Measurements from ENCODE around the gene TOP2A. TPM values are rescaled to one million over a fixed set of nuclear protein-coding genes. Genes with fewer than 3 reads are reported as not detected.

TOP2A gene
- total RNA-seq, 1 experiment from 2014 or later: 141 TPM

GRCh38 chr17:40416671-40417070 is 1.0 kb downstream of the TOP2A start:
- no peak for ATAC-seq
- ChIA-PET POLR2A (interaction anchor here (1.6 kb wide), 1 partner anchor 93 kb away, joined by 5 read pairs; no protein-coding TSS in a partner anchor), CTCF (interaction anchor here (0.8 to 4.5 kb wide), 3 partner anchors 117 to 144 kb away, joined by 3 to 31 read pairs (median 11); no protein-coding TSS in a partner anchor), RAD21 (ENCODE audit: low non-redundant PET in 1 of 2, low total read pairs in 2 of 2, uncharacterized antibody in 2 of 2, unreplicated experiment in 2 of 2) (no interaction called here)
- peaks cover 4% of the 10 kb centered on the region; the same call in 1 of the 2 replicates for H4K20me1 ChIP-seq (ENCODE audit: insufficient read depth)
- TF ChIP-seq SRF (IDR thresholded peaks at IDR 0.05; ENCODE audit: low read depth): no peak
- TF ChIP-seq EZH2phosphoT487 (IDR thresholded peaks at IDR 0.05; ENCODE audit: borderline replicate concordance): no peak
- TF ChIP-seq ZFX (IDR thresholded peaks at IDR 0.05): no peak
- TF ChIP-seq EZH2 (IDR thresholded peaks at IDR 0.05): no peak
- TF ChIP-seq YY1 (IDR thresholded peaks at IDR 0.05; ENCODE audit: extremely low read depth, insufficient replicate concordance, low read depth, low read length): no peak
- TF ChIP-seq SIN3A (IDR thresholded peaks at IDR 0.05; ENCODE audit: low read depth): no peak
- TF ChIP-seq RAD21 (IDR thresholded peaks at IDR 0.05; ENCODE audit: low read depth): no peak
- TF ChIP-seq ZNF274 (IDR thresholded peaks at IDR 0.05; ENCODE audit: low read depth, low read length): no peak
- TF ChIP-seq FOSL1 (IDR thresholded peaks at IDR 0.05; ENCODE audit: low read depth): no peak
- no peak for TF ChIP-seq REST (IDR thresholded peaks at IDR 0.05; ENCODE audit: low read depth)
- TF ChIP-seq CTCF (IDR thresholded peaks at IDR 0.05 in 2 of 3, conservative IDR thresholded peaks at IDR 0.05 in 1 of 3; ENCODE audit: borderline replicate concordance in 1 of 3, insufficient read depth in 1 of 3, low read depth in 2 of 3, low read length in 2 of 3): no peak
- TF ChIP-seq ATF3 (IDR thresholded peaks at IDR 0.05): no peak
- peak overlapping the region; percentile 99 for H3K9ac ChIP-seq (ENCODE audit: low read length)
- H3K79me2 ChIP-seq (ENCODE audit: insufficient read depth, low read length): peaks cover 59% of the 10 kb centered on the region
- H3K27ac ChIP-seq (ENCODE audit: low read depth, low read length): peak overlapping the region; percentile 91
- no peak for DNase-seq (ENCODE audit: low read depth, low spot score)
- no peaks in the 10 kb centered on the region for H3K9me2 ChIP-seq (ENCODE audit: insufficient read depth)
- H2AFZ ChIP-seq (ENCODE audit: low read depth, low read length, poor library complexity, severe bottlenecking): no peak overlapping the region
- H3K36me3 ChIP-seq (ENCODE audit: control insufficient read depth in 1 of 2, insufficient read depth in 2 of 2, low read length in 2 of 2): peaks cover 24 to 43% of the 10 kb centered on the region in 2 experiments
- peaks cover 10 to 26% of the 10 kb centered on the region in 2 experiments; a peak in 3 of 4 replicates for H3K4me1 ChIP-seq (ENCODE audit: control insufficient read depth in 1 of 2, insufficient read depth in 2 of 2, low read length in 2 of 2)
- H3K4me2 ChIP-seq (ENCODE audit: low read length): peak overlapping the region; percentile 76
- no peaks in the 10 kb centered on the region for H3K27me3 ChIP-seq (ENCODE audit: insufficient read depth, low read length)
- no peaks in the 10 kb centered on the region for H3K9me3 ChIP-seq (ENCODE audit: control insufficient read depth in 1 of 2, insufficient read depth in 1 of 2, low read depth in 1 of 2, low read length in 2 of 2)
- H3K4me3 ChIP-seq (replicated peaks in 1 of 2; ENCODE audit: low read depth in 1 of 2, low read length in 2 of 2): peak overlapping the region; percentile 81 to 94
- intact Hi-C loops (cut with micrococcal nuclease): loop anchor here (2.0 to 5.0 kb wide), 2 partner anchors 58 to 114 kb away; no protein-coding TSS in a partner anchor
- BruUV-seq (replicated peaks): no TSS peak
